Mesenchymal stem cell (in vitro differentiated cells and primary cell): ENCODE results near the gene STUM.

Source experiments
- DNase-seq: peaks from one replicate; pipeline ENCODE4 v3.0.0-alpha.2; 2013
- H2AFZ ChIP-seq: one replicate; pipeline ENCODE4 v1.6.1; 2013; ENCODE audit warnings: low read depth, mild to moderate bottlenecking, control low read depth, inconsistent platforms, low read length, moderate library complexity
- H2AK5ac ChIP-seq: 2 replicates; pipeline ENCODE4 v1.6.1; 2013; ENCODE audit warnings: low read length, moderate library complexity, mild to moderate bottlenecking, inconsistent platforms; ENCODE audit not compliant: severe bottlenecking
- H2BK120ac ChIP-seq: one replicate; pipeline ENCODE4 v1.6.1; 2013; ENCODE audit warnings: low read depth, mild to moderate bottlenecking, inconsistent platforms, low read length, moderate library complexity
- H2BK12ac ChIP-seq, 2 experiments: one replicate each; pipeline ENCODE4 v1.6.1; 2013; ENCODE audit warnings: inconsistent platforms in 2 of 2, low read length in 2 of 2, mild to moderate bottlenecking in 2 of 2, moderate library complexity in 2 of 2, control low read depth in 1 of 2
- H2BK15ac ChIP-seq: one replicate; pipeline ENCODE4 v1.6.1; 2013; ENCODE audit warnings: mild to moderate bottlenecking, low read depth, inconsistent platforms; ENCODE audit not compliant: poor library complexity, severe bottlenecking
- H2BK5ac ChIP-seq: 2 replicates; pipeline ENCODE4 v1.6.1; 2013; ENCODE audit warnings: low read depth, mild to moderate bottlenecking, low read length, control low read depth, inconsistent platforms; ENCODE audit not compliant: poor library complexity, severe bottlenecking
- H3K14ac ChIP-seq, 2 experiments: one replicate each; pipeline ENCODE4 v1.6.1; 2013; ENCODE audit warnings: inconsistent platforms in 2 of 2, low read length in 2 of 2, control low read depth in 1 of 2, mild to moderate bottlenecking in 1 of 2, moderate library complexity in 1 of 2
- H3K18ac ChIP-seq, 2 experiments: one replicate each; pipeline ENCODE4 v1.6.1; 2013; ENCODE audit warnings: inconsistent platforms in 2 of 2, low read length in 2 of 2, control low read depth in 1 of 2, low read depth in 1 of 2, mild to moderate bottlenecking in 1 of 2
- H3K23ac ChIP-seq, 2 experiments: one replicate each; pipeline ENCODE4 v1.6.1; 2013; ENCODE audit warnings: inconsistent platforms in 2 of 2, low read length in 2 of 2, mild to moderate bottlenecking in 2 of 2, moderate library complexity in 2 of 2, control low read depth in 1 of 2
- H3K27ac ChIP-seq: 2 replicates; pipeline ENCODE4 v1.5.1; 2013; ENCODE audit warnings: mild to moderate bottlenecking, moderate library complexity, low read length, control low read depth, inconsistent platforms; ENCODE audit not compliant: poor library complexity, severe bottlenecking
- H3K27me3 ChIP-seq, 2 experiments: 2 replicates each; pipeline versions ENCODE4 v1.6.1 to v1.7.0; 2013; ENCODE audit warnings: low read length in 2 of 2, mild to moderate bottlenecking in 2 of 2, moderate library complexity in 2 of 2, control low read depth in 1 of 2, inconsistent platforms in 1 of 2; ENCODE audit not compliant: control insufficient read depth in 1 of 2, insufficient read depth in 1 of 2
- H3K36me3 ChIP-seq, 2 experiments: 2 replicates each; pipeline versions ENCODE4 v1.6.1 to v1.7.0; 2013; ENCODE audit warnings: low read length in 2 of 2, control low read depth in 1 of 2, inconsistent platforms in 1 of 2, low read depth in 1 of 2, mild to moderate bottlenecking in 1 of 2; ENCODE audit not compliant: insufficient read depth in 2 of 2, control insufficient read depth in 1 of 2
- H3K4ac ChIP-seq, 2 experiments: one replicate each; pipeline ENCODE4 v1.6.1; 2013; ENCODE audit warnings: inconsistent platforms in 2 of 2, low read length in 2 of 2, mild to moderate bottlenecking in 2 of 2, moderate library complexity in 2 of 2, control low read depth in 1 of 2, low read depth in 1 of 2
- H3K4me1 ChIP-seq: 2 replicates; pipeline ENCODE4 v1.6.1; 2013; ENCODE audit warnings: low read depth, low read length, control low read depth; ENCODE audit not compliant: control insufficient read depth, insufficient read depth
- H3K4me2 ChIP-seq: 2 replicates; pipeline ENCODE4 v1.6.1; 2013; ENCODE audit warnings: low read length, mild to moderate bottlenecking, inconsistent platforms; ENCODE audit not compliant: poor library complexity, severe bottlenecking
- H3K4me3 ChIP-seq, 2 experiments: 2 replicates each; pipeline versions ENCODE4 v1.5.1 to v1.7.0; 2013; ENCODE audit warnings: low read length in 2 of 2, mild to moderate bottlenecking in 2 of 2, control low read depth in 1 of 2, low read depth in 1 of 2; ENCODE audit not compliant: insufficient read depth in 1 of 2
- H3K79me1 ChIP-seq: replicated peaks from 2 replicates; pipeline ENCODE4 v1.6.1; 2013; ENCODE audit warnings: mild to moderate bottlenecking, control low read depth, low read length, inconsistent platforms; ENCODE audit not compliant: poor library complexity, severe bottlenecking
- H3K9ac ChIP-seq: 2 replicates; pipeline ENCODE4 v1.7.0; 2013; ENCODE audit warnings: mild to moderate bottlenecking, low read length, moderate library complexity
- H3K9me3 ChIP-seq: 2 replicates; pipeline ENCODE4 v1.7.0; 2013; ENCODE audit warnings: mild to moderate bottlenecking, low read length; ENCODE audit not compliant: control insufficient read depth
- H4K8ac ChIP-seq: one replicate; pipeline ENCODE4 v1.6.1; 2013; ENCODE audit warnings: inconsistent platforms, mild to moderate bottlenecking, low read length, moderate library complexity
- H4K91ac ChIP-seq: one replicate; pipeline ENCODE4 v1.6.1; 2013; ENCODE audit warnings: mild to moderate bottlenecking, low read length, inconsistent platforms
- WGBS: methylation state at CpG from one replicate; pipeline ENCODE4 v1.1.7; 2013; ENCODE audit warnings: mixed read lengths; 5-methylcytosine and 5-hydroxymethylcytosine counted together

The STUM gene

DNA sequence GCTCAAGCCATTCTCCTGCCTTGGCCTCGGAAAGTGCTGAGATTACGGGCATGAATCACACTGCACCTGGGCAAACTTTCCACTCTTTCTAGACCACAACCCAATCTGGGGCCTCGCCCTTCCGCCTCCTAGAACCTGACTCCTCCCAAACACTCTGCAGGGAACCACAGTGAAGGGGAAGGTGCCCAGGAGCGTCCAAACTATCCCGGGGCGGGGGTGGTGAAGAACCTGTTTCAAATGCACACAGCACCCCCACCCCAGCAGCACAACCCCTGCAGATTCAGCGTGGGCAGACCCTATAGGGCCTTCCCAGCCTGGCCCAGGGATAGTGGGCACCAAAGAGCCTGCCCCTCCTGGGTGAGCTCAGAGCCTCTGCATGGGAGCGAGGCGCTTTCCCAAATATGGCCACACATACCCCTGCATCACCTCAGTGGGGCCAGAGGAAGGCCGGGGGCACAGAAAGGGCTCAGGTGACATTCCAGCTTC lies 86.9 kb downstream of the STUM start:
- H3K79me1 ChIP-seq: no peaks in the 10 kb centered on the region
- H3K9ac ChIP-seq: no peak overlapping the region
- H2BK15ac ChIP-seq: peak overlapping the region; percentile 68

GRCh38 chr1:226636847-226637096 lies 88.2 kb downstream of the STUM start:
- H3K9ac ChIP-seq: no peak overlapping the region
- peaks cover 9% of the 10 kb centered on the region for H3K4me1 ChIP-seq
- no peak overlapping the region for H3K4ac ChIP-seq
- no peaks in the 10 kb centered on the region for H3K27me3 ChIP-seq
- no peak overlapping the region for H3K14ac ChIP-seq
- no peak overlapping the region for H2BK5ac ChIP-seq
- no peak overlapping the region for H3K27ac ChIP-seq
- no peak for DNase-seq
- H3K4me2 ChIP-seq: no peak overlapping the region
- H2BK12ac ChIP-seq: no peak overlapping the region
- H2BK120ac ChIP-seq: no peak overlapping the region
- H3K36me3 ChIP-seq: peaks cover 37 to 63% of the 10 kb centered on the region in 2 experiments
- no peak overlapping the region for H2BK15ac ChIP-seq
- no peak overlapping the region for H2AFZ ChIP-seq
- 93% methylated on average over 1 of the region's 1 CpG for WGBS
- no peak overlapping the region for H2AK5ac ChIP-seq
- H3K9me3 ChIP-seq: no peaks in the 10 kb centered on the region
- H3K4me3 ChIP-seq: no peak overlapping the region
- H3K18ac ChIP-seq: no peak overlapping the region
- H4K8ac ChIP-seq: no peak overlapping the region
- H3K23ac ChIP-seq: no peak overlapping the region
- H4K91ac ChIP-seq: no peak overlapping the region
- no peaks in the 10 kb centered on the region for H3K79me1 ChIP-seq

More for the DNA sequence above, 86.9 kb downstream of the STUM start:
- Histone ChIP-seq H3K4me1 (peaks cover 9% of the 10 kb centered on the region), H3K14ac (no peak overlapping the region), H3K23ac (no peak overlapping the region), H3K27ac (no peak overlapping the region), H3K4me2 (no peak overlapping the region), H4K91ac (no peak overlapping the region), H4K8ac (no peak overlapping the region), H2BK120ac (no peak overlapping the region), H2AK5ac (no peak overlapping the region), H3K27me3 (no peaks in the 10 kb centered on the region), H3K4me3 (no peak overlapping the region), H3K18ac (no peak overlapping the region), H3K9me3 (no peaks in the 10 kb centered on the region), H2BK12ac (no peak overlapping the region), H3K36me3 (peaks cover 36 to 58% of the 10 kb centered on the region in 2 experiments), H2BK5ac (no peak overlapping the region), H3K4ac (no peak overlapping the region), H2AFZ (no peak overlapping the region)
- no peak for DNase-seq
- WGBS: 91% methylated on average over 11 of the region's 11 CpGs

DNA sequence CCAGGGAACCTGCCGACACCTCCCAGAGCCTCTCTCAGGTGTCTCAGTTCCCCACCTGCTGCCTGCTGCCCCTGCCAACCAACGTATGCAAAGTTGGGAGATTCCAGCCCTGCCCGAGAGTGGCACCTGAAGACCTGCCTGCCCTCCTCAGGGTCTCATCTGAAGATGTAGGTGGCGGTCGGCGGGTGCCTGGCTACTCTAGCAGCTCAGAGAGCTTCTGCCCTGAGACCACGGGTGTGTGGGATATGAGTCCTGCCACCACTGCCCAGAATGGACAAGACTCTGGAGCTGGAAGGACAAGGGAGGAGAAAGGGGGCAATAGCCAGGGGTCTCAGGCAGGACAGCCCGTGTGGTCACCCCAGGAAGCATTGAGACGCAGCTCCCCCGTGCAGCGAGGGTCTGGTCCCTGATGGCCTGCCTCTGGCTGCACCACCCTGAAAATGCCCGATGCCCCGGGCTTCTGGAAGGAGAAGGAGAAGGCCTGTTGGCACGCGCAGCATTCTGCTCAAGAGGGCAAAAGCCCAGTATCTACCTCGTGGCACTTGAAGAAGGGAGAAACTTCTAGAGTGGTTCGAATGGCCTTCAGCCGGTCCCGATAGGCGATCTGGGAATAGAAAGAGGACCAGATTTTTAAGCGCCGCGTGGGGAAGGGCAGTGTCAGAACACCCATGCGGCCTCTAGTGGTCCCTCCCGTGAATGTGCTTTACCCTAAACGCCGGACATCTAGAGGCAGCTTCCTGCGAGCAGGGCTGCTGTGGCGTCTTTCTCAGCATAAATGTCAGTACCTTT lies 88.8 kb downstream of the STUM start:
- Histone ChIP-seq H2BK12ac (no peak overlapping the region), H3K18ac (no peak overlapping the region), H3K9me3 (no peaks in the 10 kb centered on the region), H3K27me3 (no peaks in the 10 kb centered on the region), H3K14ac (no peak overlapping the region), H3K79me1 (no peaks in the 10 kb centered on the region), H3K9ac (peak overlapping the region; percentile 45), H2AFZ (no peak overlapping the region), H2BK5ac (no peak overlapping the region), H2AK5ac (no peak overlapping the region), H3K4me1 (peaks cover 9% of the 10 kb centered on the region), H3K23ac (no peak overlapping the region), H3K4me3 (peak overlapping the region in 1 of 2 experiments; percentile 24), H3K27ac (no peak overlapping the region), H3K36me3 (peaks cover 36 to 62% of the 10 kb centered on the region in 2 experiments), H3K4me2 (no peak overlapping the region), H4K91ac (no peak overlapping the region), H2BK15ac (no peak overlapping the region), H3K4ac (no peak overlapping the region), H2BK120ac (no peak overlapping the region), H4K8ac (no peak overlapping the region)
- WGBS: 77% methylated on average over 29 of the region's 29 CpGs
- no peak for DNase-seq

GRCh38 chr1:226638001-226638601 lies 89.5 kb downstream of the STUM start:
- H3K9me3 ChIP-seq: no peaks in the 10 kb centered on the region
- 85% methylated on average over 10 of the region's 10 CpGs for WGBS

More at GRCh38 chr1:226638001-226638601, 89.5 kb downstream of the STUM start:
- Histone ChIP-seq H2BK5ac (no peak overlapping the region), H3K14ac (no peak overlapping the region), H3K4me3 (no peak overlapping the region), H3K36me3 (peaks cover 36 to 62% of the 10 kb centered on the region in 2 experiments), H3K4ac (no peak overlapping the region), H2BK120ac (no peak overlapping the region), H4K91ac (no peak overlapping the region), H3K79me1 (no peaks in the 10 kb centered on the region), H3K4me2 (no peak overlapping the region), H3K27ac (no peak overlapping the region), H3K23ac (no peak overlapping the region), H2AK5ac (no peak overlapping the region), H3K9ac (peak overlapping the region; percentile 45), H2BK15ac (no peak overlapping the region), H3K4me1 (peaks cover 13% of the 10 kb centered on the region), H2AFZ (no peak overlapping the region), H2BK12ac (no peak overlapping the region), H4K8ac (no peak overlapping the region), H3K18ac (no peak overlapping the region), H3K27me3 (no peaks in the 10 kb centered on the region)
- DNase-seq: no peak
